HPDE6-E6E7 (cell line): ENCODE data around the gene ZNF326.
A peak's percentile ranks its signal among the peaks of the same experiment; 100 is the strongest.

ENCODE experiments used
- DNase-seq: peaks from one replicate; pipeline ENCODE4 v3.0.0; 2011; ENCODE audit warnings: missing footprints; ENCODE audit errors: extremely low spot score

ZNF326 gene

GRCh38 chr1:89994805-89995597 is at the start of gene ZNF326:
TSS of gene ZNF326 (plus strand) at chr1:89995110. CDS start at chr1:89995258, 148 bp downstream.
- DNase-seq: peak; percentile 90

GRCh38 chr1:89945852-89946476 is 48.9 kb upstream of the ZNF326 start:
- no peak for DNase-seq

GRCh38 chr1:89946532-89946931 is 48.4 kb upstream of the ZNF326 start:
- no peak for DNase-seq

- no peak for DNase-seq
Observed at GRCh38 chr1:89948722-89949345, 46.1 kb upstream of the ZNF326 start.

- DNase-seq: no peak
Observed at GRCh38 chr1:89949991-89950624, 44.8 kb upstream of the ZNF326 start.

- DNase-seq: no peak
Observed at GRCh38 chr1:89950703-89951102, 44.2 kb upstream of the ZNF326 start.

- DNase-seq: no peak
Observed at GRCh38 chr1:89951766-89952604, 42.9 kb upstream of the ZNF326 start.

- DNase-seq: no peak
Observed at GRCh38 chr1:89952605-89953130, 42.2 kb upstream of the ZNF326 start.

GRCh38 chr1:89953131-89953626 is 41.7 kb upstream of the ZNF326 start:
- peak; percentile 70 for DNase-seq

- no peak for DNase-seq
Observed at GRCh38 chr1:89953929-89954328, 41.0 kb upstream of the ZNF326 start.

- no peak for DNase-seq
Observed at GRCh38 chr1:89954401-89954800, 40.5 kb upstream of the ZNF326 start.

GRCh38 chr1:89955311-89956205 is 39.4 kb upstream of the ZNF326 start:
- no peak for DNase-seq

GRCh38 chr1:89957107-89957506 is 37.8 kb upstream of the ZNF326 start:
- DNase-seq: no peak

GRCh38 chr1:89958851-89959654 is 35.9 kb upstream of the ZNF326 start:
- DNase-seq: no peak

- DNase-seq: no peak
Observed at GRCh38 chr1:89959719-89960118, 35.2 kb upstream of the ZNF326 start.

- DNase-seq: no peak
Observed at GRCh38 chr1:89962024-89962741, 32.7 kb upstream of the ZNF326 start.

- DNase-seq: no peak
Observed at GRCh38 chr1:89962742-89963075, 32.2 kb upstream of the ZNF326 start.

GRCh38 chr1:89965193-89965768 is 29.6 kb upstream of the ZNF326 start:
- no peak for DNase-seq
